NCI-H2227 (cell line): Measurements from ENCODE around the gene NEU1.
"Not testable (repeated sequence)": the region's sequence is repeated elsewhere in the genome, so short reads cannot be mapped to it uniquely, and the experiment has no call there.

Experiments
- DNase-seq: peaks from one replicate; lab custom pipeline; 2025; ENCODE audit not compliant: unreplicated experiment; lab: John Stamatoyannopoulos, UW

The NEU1 gene

DNA sequence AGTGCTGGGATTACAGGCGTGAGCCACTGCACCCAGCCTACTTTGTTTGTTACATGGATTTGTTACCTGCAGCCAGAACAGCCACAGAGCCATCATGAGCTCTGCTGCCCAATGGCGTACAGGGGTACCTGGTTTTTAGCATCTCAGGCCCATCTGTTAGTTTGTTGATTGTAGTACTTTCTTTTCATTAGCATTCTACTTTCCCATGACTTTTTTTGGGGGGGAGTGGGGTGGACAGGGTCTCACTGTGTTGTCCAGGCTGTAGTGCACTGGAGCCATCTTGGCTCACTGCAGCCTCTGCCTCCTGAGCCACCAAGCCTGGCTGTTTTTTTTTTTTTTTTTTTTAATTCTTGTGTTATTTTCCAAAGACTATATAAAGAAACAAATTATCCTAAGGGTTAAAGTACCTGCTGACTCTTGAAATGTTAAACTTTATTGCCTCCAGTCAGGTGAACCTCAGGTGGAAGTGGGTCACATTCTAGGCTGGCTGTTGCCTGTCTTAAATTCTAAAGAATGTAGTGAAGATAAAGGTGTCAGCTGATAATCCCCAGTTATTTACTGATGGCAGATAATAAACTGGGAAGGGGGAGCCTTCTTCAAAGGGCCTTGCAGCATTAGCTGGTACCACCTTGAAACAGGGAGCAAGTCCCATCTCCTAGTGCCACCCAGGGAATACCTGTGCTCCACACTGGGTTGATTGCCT is 15.2 kb downstream of the NEU1 start:
- no peak for DNase-seq

DNA sequence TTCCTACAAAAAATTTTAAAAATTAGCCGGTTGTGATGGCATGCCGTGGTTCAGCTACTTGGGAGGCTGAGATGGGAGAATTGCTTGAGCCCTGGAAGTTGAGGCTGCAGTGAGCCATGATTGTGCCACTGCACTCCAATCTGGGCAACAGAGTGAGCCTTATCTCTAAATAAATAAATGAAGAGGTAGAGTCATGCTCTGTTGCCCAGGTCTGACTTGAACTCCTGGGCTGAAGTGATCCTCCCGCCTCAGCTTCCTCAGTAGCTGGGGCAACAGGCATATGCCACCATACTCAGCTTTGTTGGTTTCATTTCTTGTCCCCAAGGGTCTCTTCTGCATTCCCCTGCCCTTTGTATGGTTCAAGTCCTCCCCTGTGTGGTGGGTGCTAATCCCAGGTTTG is 18.1 kb downstream of the NEU1 start:
- no peak for DNase-seq

DNA sequence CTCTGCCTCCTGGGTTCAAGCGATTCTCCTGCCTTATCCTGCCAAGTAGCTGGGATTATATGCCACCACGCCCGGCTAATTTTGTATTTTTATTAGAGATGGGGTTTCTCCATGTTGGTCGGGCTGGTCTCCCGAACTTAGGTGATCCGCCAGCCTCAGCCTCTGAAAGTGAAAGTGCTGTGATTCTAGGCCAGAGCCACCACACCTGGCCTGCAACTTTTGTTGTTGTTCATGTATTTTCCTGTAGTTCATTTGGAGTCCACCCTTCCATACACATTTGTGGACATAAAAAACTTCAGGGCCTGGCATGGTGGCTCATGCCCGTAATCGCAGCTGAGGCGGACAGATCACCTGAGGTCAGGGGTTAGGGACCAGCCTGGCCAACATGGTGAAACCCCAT is 20.6 kb downstream of the NEU1 start:
- DNase-seq: no peak

DNA sequence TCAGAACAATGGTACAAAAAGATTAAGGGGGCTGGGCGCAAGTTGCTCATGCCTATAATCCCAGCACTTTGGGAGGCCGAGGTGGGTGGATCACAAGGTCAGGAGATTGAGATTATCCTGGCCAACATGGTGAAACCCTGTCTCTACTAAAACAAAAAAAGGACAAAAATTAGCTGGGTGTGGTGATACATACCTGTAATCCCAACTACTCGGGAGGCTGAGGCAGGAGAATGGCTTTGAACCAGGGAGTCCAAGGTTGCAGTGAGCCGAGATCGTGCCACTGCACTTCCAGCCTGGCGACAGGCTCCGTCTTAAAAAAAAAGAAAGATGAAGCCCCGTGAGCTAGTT is 22.9 kb downstream of the NEU1 start:
- not testable (repeated sequence) for DNase-seq

DNA sequence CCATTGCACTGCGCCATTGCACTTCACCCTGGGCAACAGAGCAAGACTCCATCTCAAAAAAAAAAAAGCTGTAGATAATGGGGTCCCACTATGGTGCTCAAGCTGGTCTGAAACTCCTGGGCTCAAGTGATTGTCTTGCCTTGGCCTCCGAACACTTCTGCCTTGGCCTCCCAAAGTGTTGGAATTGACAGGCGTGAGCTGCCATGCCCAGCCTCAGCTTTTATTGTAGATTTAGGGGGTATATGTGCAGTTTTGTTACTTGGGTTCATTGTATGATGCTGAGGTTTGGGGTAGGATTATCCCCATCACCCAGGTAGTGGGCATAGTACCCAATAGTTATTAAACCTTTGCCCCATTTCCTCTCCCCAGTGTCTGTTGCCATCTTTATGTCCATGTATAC is 23.7 kb downstream of the NEU1 start:
- no peak for DNase-seq

DNA sequence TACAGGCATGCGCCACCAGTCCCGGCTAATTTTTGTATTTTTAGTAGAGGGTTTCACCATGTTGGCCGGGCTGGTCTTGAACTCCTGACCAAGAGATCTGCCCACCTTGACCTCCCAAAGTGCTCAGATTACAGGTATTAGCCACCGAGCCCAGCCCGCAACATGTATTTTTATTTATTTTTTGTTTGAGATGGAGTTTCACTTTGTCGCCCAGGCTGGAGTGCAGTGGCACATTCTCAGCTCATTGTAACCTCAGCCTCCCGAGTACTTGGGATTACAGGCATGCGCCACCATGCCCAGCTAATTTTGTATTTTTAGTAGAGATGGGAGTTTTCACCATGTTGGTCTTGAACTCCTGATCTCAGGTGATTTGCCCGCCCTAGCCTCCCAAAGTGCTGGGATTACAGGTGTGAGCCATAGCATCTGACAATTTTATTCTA is 24.5 kb downstream of the NEU1 start:
- DNase-seq: not testable (repeated sequence)

DNA sequence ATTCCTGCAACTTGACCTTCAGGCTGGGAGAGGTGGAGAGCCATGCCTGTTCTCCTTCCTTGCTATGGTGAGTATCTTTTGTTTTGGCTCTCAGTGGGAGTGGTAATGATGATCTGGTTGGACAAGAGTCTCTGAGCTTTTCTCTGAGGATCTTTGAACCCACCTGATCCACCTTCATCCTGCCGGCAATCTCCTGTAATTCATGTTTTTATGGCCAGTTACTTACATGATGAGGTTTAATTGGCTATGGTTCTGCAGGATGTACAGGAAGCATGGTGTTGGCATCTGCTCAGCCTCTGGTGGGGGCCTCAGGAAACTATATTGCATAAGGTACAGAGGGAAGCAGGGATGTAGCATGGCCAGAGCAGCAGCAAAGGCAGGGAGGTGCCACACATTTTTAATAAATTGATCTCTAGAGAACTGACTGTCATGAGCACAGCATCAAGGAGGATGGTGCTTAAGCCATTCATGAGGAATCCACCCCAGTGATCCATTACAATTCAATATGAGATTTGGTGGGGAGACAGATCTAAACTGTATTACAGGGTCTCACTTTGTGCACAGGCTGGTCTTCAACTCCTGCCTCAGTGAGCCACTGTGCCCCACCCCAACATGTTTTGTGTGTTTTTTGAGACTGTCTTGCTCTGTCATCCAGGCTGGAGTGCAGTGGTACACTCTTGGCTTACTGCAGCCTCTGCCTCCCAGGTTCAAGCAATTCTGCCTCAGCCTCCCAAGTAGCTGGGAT is 25.1 kb downstream of the NEU1 start:
- DNase-seq: no peak

DNA sequence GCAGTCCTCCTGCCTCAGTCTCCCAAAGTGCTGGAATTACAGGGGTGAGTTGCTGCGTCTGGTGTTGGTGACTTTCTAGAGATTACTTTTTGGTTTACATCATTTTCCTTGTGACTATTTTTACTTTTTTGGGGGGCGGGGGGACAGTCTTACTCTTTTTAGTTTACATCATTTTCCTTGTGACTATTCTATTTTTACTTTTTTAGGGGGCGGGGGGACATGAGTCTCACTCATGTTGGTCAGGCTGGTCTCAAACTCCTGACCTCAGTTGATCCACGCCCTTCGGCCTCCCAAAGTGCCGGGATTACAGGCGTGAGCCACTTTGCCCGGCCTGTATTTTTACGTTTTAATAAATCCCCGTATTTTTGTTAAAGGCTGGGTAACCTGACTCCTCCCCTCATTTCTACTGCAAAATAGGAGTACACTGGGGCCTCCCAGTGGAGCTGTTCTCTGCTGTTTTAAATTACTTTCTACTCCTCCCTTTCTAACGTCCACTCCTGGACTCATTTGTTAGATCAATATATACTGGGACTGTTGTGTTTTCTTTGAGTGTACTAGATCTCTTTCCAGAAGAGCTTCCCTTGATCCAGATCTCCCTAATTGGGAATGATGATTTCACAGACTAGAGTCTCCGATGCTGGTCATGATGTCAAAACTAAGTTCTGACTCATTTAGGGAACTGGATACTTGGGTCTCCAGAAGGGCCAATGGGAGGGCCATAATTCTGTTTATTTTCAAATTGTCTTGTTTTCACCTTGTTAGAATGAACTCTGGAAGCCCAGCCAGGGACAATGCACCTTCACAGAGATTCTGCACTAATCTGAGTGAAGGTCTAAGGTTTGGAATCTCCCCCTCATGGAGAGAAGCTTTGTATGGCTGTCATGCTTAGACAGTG is 25.9 kb downstream of the NEU1 start:
- no peak for DNase-seq

DNA sequence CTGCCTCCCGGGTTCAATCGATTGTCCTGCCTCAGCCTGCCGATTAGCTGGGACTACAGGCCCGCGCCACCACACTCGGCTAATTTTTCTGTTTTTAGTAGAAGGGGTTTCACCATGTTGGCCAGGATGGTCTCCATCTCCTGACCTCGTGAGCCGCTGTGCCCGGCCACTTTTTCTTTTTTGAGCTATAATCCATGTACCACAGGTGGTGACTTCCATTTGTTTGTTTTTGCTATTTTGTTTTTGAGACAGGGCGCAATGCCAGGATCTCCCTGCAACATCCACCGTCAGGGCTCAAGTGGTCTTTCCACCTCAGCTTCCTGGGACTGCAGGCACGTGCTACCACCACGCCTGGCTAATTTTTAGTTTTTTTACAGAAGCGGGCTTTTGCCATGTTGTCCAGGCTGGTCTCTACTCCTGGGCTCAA is 26.6 kb downstream of the NEU1 start:
- no peak for DNase-seq

DNA sequence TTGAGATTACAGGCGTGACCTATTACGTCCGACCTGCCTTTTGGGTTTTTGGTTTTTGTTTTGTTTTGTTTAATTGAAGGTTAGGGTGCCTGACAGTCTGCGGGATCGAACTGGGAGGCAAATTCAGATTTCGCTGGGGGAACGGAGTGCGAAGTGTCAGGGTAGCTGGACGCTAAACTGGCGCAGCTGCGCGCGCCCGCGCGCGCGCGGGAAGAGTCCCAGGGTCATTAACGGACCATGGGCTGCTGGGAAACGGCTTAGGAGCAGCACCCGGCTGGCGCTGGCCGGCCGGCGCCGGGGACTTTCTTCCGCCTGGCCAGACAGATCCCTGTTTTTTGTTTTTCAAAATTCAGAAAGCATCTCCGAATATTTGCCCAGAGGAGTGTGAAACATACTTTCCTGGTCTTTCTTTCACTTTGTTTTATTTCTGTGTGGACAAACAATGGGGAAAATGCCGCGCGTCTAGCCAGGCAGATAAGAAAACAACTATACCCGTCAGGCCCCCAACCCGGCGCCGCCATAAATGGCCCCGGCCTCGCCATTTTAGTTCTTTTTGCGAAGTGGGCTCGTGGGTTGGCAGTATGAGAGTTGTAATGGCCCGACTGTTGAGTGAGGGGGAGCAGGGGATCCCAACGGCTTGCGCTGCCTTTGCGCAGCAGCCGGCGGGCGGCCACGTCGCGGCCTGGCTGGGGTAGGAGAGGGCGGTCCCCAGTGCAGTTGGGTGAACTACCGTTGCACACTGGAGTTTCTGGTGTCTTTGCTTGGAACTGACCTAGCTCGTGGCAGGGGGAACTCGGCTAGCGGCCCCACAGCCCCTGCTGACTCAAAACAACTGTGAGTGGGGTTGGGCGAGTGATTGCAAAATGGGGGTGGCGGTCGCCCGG is 28.0 kb downstream of the NEU1 start:
- DNase-seq: peak; percentile 95

DNA sequence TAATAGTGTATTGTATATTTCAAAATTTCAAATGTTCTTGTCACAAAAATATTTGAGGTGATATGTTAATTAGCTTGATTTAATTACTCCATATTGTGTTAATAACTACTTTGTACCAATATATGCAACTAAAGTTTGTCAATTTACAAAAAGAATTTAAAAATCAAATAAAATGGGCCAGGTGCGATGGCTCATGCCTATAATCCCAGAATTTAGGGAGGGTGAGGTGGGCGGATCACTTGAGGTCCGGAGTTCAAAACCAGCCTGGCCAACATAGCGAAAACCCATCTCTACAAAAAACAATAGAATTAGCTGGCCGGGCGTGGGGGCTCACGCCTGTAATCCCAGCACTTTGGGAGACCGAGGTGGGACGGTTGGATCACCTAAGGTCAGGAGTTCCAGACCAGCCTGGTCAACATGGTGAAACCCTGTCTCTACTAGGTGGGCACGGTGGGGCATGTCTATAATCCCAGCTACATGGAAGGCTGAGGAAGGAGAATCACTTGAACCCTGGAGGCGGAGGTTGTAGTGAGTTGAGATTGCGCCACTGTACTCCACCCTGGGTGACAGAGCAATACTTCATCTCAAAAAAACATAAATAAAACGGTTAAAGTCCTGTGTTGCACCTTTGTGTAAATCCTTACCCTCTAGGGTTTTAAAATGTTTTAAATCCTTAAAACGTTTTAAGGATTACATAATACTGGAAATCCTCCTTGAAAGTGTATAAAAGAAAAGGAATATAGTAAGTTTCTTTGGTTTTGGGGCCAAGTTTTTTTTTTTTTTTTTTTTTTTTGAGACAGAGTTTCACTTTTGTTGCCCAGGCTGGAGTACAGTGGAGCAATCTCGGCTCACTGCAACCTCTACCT is 31.0 kb downstream of the NEU1 start:
- no peak for DNase-seq

DNA sequence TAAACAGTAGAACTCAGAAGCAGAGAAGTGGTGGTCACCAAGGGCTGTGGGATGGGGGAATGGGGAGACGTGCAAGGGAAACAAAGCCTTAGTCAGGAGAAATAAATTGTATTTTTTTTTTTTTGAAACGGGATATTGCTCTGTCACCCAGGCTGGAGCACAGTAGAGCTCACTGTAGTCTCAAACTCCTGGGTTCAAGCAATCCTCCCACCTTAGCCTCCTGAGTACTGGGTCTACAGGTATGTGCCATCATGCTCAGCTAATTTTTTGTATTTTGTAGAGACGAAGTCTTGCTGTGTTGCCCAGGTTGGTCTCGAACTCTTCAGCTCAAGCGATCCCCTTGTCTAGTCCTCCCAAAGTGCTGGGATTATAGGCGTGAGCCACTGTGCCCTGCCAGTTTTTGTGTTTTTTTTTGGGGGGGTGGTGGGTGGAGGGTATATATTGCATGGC is 31.7 kb downstream of the NEU1 start:
- DNase-seq: no peak

DNA sequence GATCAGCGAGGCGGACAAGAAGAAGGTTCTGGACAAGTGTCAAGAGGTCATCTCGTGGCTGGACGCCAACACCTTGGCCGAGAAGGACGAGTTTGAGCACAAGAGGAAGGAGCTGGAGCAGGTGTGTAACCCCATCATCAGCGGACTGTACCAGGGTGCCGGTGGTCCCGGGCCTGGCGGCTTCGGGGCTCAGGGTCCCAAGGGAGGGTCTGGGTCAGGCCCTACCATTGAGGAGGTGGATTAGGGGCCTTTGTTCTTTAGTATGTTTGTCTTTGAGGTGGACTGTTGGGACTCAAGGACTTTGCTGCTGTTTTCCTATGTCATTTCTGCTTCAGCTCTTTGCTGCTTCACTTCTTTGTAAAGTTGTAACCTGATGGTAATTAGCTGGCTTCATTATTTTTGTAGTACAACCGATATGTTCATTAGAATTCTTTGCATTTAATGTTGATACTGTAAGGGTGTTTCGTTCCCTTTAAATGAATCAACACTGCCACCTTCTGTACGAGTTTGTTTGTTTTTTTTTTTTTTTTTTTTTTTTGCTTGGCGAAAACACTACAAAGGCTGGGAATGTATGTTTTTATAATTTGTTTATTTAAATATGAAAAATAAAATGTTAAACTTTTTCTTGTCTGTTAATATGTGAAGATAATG is 32.9 kb downstream of the NEU1 start:
- DNase-seq: peak; percentile 59

DNA sequence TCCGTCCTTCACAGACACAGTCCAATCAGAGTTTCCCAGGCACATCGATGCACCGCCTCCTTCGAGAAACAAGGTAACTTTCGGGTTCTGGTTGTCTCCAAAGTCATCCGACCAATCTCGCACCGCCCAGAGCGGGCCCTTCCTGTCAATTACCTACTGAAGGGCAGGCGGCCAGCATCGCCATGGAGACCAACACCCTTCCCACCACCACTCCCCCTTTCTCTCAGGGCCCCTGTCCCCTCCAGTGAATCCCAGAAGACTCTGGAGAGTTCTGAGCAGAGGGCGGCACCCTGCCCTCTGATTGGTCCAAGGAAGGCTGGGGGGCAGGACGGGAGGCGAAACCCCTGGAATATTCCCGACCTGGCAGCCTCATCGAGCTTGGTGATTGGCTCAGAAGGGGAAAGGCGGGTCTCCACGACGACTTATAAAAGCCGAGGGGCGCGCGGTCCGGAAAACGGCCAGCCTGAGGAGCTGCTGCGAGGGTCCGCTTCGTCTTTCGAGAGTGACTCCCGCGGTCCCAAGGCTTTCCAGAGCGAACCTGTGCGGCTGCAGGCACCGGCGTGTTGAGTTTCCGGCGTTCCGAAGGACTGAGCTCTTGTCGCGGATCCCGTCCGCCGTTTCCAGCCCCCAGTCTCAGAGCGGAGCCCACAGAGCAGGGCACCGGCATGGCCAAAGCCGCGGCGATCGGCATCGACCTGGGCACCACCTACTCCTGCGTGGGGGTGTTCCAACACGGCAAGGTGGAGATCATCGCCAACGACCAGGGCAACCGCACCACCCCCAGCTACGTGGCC is 35.1 kb downstream of the NEU1 start, which contains the start of gene HSPA1B:
TSS of gene HSPA1B (plus strand) at position 453 of the 794 bp plus-strand sequence. CDS start at position 666, 213 bp downstream.
- peak; percentile 99 for DNase-seq

DNA sequence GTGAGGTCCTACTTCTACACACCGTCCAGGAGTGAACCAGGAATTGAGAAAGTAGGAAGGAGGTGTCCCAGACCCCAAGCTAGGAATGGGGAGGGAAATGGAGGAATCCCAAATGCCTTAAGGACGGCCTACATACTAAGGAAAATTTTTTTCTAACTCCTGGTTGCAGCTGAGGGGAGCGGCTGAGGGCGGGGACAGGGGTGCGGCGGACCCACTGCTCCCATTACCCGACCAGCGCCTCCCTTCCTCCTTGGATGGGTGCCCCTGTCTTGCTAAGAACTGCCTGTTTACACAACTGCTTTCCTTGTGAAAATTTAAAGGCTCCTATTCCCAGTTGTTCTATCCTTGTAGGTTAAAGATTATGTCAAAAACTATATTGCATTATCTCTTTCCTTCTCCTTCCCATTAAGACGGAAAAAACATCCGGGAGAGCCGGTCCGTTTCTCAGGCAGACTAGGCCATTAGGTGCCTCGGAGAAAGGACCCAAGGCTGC is 35.8 kb downstream of the NEU1 start:
- peak; percentile 78 for DNase-seq

DNA sequence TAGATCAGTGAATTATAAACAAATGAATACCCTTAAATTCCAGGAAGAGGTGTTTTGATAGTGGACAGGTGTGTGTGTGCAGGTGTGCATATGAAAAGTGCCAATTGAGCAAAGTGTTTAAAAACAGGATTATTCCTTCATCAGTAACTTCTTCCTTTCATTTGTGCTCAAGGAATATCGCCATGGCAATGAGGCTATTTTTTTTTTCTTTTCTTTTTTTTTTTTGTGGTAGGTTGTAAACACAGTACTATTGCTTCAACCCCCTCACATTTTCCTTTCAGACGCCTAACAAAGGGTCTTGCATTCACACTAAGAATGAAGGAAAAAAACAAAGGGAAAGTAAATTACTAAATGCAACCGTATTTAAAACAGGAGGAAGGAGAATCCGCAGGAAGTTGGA is 37.1 kb downstream of the NEU1 start:
- DNase-seq: no peak

DNA sequence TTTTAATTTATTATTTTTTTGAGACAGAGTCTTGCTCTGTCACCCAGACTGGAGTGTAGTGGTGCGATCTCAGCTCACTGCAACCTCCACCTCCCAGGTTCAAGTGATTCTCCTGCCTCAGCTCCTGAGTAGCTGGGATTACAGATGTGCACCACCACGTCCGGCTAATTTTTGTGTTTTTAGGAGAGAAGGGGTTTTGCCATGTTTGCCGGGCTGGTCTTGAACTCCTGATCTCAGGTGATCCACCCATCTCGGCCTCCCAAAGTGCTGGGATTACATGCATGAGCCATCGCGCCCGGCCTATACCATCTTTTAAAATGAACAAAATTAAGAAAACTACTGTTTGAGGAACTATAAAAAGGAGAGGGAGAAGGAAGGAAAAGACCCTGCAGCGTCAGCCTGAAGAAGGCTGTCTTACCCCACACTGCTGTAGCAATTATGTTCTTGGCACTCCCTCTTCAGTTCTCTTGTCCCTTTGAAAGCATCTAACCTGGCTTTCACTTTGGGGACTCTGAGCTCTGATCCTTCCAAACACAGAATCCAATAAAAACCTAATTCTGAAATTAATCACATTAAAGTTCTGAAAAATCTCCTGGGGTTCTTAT is 38.9 kb downstream of the NEU1 start:
- not testable (repeated sequence) for DNase-seq
